Measurements from ENCODE around the gene COL6A1. TPM values are rescaled to one million over a fixed set of nuclear protein-coding genes. Genes with fewer than 3 reads are reported as not detected.

The COL6A1 gene
- total and polyA plus RNA-seq, 2 of the 4 experiments (the other 2 are of a cell fraction): 173 to 1,578 TPM

GRCh38 chr21:46038871-46039397, 57.4 kb downstream of the COL6A1 start:
- Histone ChIP-seq H2BK5ac (ENCODE audit: low read depth, low read length, poor library complexity, severe bottlenecking) (peak overlapping the region; percentile 37), H3K4me3 (ENCODE audit: insufficient read depth, low read depth, low read length) (no peak overlapping the region), H3K9me3 (ENCODE audit: control insufficient read depth, insufficient read depth, low read length) (no peaks in the 10 kb centered on the region), H3K79me1 (ENCODE audit: low read depth in 1 of 2, low read length in 2 of 2) (peaks cover 0 to 18% of the 10 kb centered on the region in 2 experiments; a peak in 1 of 4 replicates), H3K9me1 (ENCODE audit: insufficient read depth, low read length) (peaks cover 8% of the 10 kb centered on the region; the same call in 1 of the 2 replicates), H3K27me3 (ENCODE audit: control insufficient read depth, insufficient read depth, low read length) (no peaks in the 10 kb centered on the region), H3K4me2 (ENCODE audit: low read depth, low read length) (no peak overlapping the region), H3K56ac (ENCODE audit: extremely low read depth, insufficient read depth, low read length) (peak overlapping the region; percentile 24; the same call in 1 of the 2 replicates), H3K36me3 (ENCODE audit: control insufficient read depth, insufficient read depth, low read length) (no peaks in the 10 kb centered on the region), H3K23ac (ENCODE audit: low read depth, low read length) (no peak overlapping the region), H2AFZ (replicated peaks; ENCODE audit: low read length, poor library complexity) (peak overlapping the region; percentile 77), H3K14ac (replicated peaks; ENCODE audit: low read depth, low read length) (peak overlapping the region; percentile 76), H4K91ac (ENCODE audit: insufficient read depth, low read depth, low read length) (peak overlapping the region; percentile 96), H4K5ac (ENCODE audit: low read depth, low read length) (peak overlapping the region; percentile 0), H2BK15ac (ENCODE audit: low read depth, low read length) (peak overlapping the region; percentile 93; the same call in 1 of the 3 replicates), H2AK5ac (ENCODE audit: low read depth, low read length) (peak overlapping the region; percentile 96), H3K9ac (ENCODE audit: low read depth, low read length) (no peak overlapping the region), H2BK20ac (ENCODE audit: low read depth, low read length) (peak overlapping the region; percentile 88), H2BK120ac (ENCODE audit: low read depth, low read length) (peak overlapping the region; percentile 99), H4K20me1 (ENCODE audit: insufficient read depth, low read length) (no peaks in the 10 kb centered on the region), H3K4ac (ENCODE audit: low read depth, low read length) (peak overlapping the region; percentile 98), H4K8ac (ENCODE audit: low read depth in 2 of 2, low read length in 2 of 2) (peak overlapping the region in 1 of 2 experiments; percentile 63; a peak in 2 of 4 replicates), H2AK9ac (replicated peaks; ENCODE audit: low read depth, low read length, poor library complexity) (peak overlapping the region; percentile 86), H3K27ac (ENCODE audit: insufficient read depth, low read length) (peak overlapping the region; percentile 18), H3K4me1 (ENCODE audit: control insufficient read depth, insufficient read depth, low read length) (peaks cover 24% of the 10 kb centered on the region), H3K18ac (ENCODE audit: low read depth, low read length) (peak overlapping the region; percentile 9; the same call in 1 of the 2 replicates)
- BruUV-seq (replicated peaks): no TSS peak
- TF ChIP-seq FOS (IDR thresholded peaks at IDR 0.05; ENCODE audit: low read depth, low read length) (peak; percentile 75), RFX5 (IDR thresholded peaks at IDR 0.05; ENCODE audit: low read depth, low read length) (peak; percentile 86), RAD21 (IDR thresholded peaks at IDR 0.05; ENCODE audit: low read length) (no peak; the same call in 1 of the 2 replicates), MAZ (IDR thresholded peaks at IDR 0.05; ENCODE audit: borderline replicate concordance, low read depth, low read length) (peak; percentile 61; the same call in 1 of the 2 replicates), CTCF (conservative IDR thresholded peaks at IDR 0.05; ENCODE audit: low read depth, low read length) (no peak)
- ATAC-seq (ENCODE audit: low read depth) (peak; percentile 38), DNase-seq (peak; percentile 83)
- intact Hi-C loops (cut with micrococcal nuclease): no loop called here
- POLR2A ChIA-PET (ENCODE audit: unreplicated experiment): no interaction called here
- CTCF ChIA-PET: no interaction called here
- WGBS, 2 experiments (ENCODE audit: extremely low coverage in 2 of 2, insufficient read length in 1 of 2): 77% methylated on average over 9 of the region's 23 CpGs; no CpG with 5 or more reads in 1 of the 2 experiments
- dilution Hi-C loops (cut with HindIII; ENCODE audit: low sequenced_read_pairs, unreplicated experiment): no loop called here
- in situ Hi-C loops (cut with MboI; ENCODE audit: low sequenced_read_pairs): no loop called here

Data from IMR-90 (cell line).